Glomerular visceral epithelial cell (primary cell): ENCODE measurements around the gene FAM234B.

Experiments
- DNase-seq: peaks from one replicate; pipeline ENCODE4 v3.0.0-alpha.2; 2016; ENCODE audit errors: extremely low spot score

The FAM234B gene, protein sequence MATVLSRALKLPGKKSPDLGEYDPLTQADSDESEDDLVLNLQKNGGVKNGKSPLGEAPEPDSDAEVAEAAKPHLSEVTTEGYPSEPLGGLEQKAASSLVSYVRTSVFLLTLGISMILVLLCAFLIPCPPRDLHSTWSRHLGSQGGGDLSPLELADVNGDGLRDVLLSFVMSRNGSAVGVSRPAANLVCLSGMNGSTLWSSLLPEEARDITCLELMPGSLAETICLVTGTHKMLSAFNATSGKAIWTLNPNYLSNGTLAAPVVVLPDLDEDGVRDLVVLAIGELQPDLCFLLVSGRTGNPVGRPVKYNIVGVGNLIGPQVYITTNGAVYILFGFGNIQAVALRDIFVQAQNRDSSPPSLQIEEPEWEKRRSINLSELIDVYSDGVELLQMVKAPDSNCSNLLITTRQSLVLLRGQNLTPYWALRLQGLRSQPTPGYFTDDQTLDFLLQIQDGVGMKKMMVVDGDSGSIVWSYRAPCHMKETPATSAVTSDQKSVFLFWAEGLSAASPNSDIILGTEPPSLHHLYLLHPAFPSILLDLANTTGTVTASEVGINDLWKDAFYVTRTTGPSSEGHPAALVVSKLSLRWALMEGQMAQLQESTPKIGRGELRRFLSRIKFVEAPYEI

DNA sequence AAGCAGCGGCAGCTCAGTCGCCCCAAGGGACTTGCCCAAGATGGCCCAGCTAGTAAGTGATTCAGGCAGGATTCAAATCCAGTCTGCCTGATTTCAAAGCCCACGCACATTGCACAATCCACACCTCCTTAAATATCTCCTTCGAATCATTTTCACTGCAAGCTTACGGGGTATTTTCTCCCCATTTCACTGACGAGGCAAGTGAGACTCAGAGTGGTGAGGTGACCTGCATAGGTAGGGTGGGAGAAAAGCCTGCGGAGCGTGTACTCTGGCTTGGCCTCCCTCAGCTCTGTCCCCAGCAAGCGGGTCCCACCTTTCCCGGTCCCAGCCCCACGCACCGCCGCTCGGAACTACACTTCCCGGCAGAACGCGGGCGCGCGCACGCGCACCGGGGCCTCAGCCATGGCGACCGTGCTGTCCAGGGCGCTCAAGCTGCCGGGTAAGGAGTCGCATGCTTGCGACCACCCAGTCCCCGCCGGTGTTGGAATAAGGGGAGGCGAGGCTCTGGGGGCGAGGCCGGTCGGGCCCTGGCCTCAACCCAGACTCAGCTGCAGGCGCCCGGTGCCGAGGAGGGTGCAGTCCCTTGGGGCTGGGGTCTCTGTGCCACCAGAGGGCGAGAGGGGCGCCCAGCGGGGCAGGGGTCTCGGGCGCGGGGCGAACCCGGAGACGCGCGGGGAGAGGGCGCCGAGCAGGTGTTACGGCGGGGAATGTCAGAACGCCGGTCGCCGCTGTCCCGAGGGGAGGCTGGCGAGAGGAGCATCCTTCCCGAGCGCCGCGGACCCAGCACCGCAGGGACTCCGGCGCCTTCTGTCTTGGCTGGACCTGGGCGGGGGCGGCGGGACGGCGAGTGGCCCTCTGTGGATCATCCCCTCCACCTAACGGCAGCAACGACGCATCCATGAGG lies at the start of gene FAM234B:
Gene FAM234B, plus strand, starts transcription at position 380 of the 904 bp plus-strand sequence. Its CDS starts 23 bp downstream, at position 403.
- DNase-seq = peak; percentile 63

DNA sequence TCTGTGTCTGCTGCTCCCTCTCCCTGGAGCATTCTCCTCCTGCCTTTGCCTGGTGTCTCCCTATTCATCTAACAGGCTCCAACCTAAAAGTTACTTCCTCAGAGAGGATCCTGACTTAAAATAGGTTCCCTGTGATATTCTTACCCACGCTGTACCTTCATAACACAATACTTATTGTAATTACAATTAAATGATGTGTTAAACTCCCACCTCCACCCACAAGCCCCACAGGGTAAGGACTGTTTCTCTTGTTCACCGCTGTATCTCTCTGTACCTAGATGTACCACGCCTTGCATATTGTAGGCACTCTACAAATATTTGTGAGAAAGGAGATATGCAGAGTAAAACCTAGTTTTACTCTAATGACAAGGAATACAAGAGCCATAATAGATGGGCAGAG lies 49.1 kb upstream of the FAM234B start:
- no peak for DNase-seq

- no peak for DNase-seq
Observed at GRCh38 chr12:12996209-12996608, 48.0 kb upstream of the FAM234B start.

DNA sequence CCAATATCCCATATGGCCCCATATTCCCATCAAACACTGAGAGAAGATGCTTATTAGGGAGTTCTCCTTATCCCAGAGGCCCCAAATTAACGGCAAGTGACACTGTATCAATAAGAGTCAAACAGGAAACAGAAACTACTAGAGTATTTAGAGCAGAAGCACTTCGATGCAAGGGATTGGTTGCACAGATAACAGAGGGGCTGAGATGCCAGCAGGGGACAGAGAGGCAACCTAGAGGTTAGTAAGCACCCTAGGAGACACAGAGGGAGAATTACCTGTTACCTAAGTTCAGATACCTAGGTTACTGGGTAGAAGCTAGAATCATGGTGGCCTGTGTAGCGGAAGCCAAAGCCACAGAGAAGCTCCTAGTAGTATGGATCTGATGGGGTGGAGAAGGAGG lies 47.0 kb upstream of the FAM234B start:
- no peak for DNase-seq

- no peak for DNase-seq
Observed at GRCh38 chr12:12997734-12998133, 46.4 kb upstream of the FAM234B start.

DNA sequence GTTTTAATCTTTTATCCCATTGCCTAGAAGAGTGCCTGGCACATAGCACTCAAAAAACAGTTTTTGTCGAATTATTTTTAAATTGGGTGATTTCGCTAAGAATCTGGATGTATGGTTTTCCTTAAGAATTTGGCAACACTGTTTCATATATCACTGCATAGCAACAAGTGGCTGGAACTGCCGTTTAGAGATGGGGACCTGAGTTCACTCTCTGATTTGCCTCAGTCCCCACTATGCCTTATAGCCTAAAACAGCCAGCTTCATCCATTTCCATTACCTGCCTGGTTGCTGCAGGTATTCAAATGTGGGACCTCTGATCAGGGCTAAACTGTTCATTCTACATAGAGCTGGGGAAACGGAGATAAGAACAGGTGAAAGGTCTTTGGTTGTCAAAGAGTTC lies 45.9 kb upstream of the FAM234B start:
- DNase-seq = no peak

DNA sequence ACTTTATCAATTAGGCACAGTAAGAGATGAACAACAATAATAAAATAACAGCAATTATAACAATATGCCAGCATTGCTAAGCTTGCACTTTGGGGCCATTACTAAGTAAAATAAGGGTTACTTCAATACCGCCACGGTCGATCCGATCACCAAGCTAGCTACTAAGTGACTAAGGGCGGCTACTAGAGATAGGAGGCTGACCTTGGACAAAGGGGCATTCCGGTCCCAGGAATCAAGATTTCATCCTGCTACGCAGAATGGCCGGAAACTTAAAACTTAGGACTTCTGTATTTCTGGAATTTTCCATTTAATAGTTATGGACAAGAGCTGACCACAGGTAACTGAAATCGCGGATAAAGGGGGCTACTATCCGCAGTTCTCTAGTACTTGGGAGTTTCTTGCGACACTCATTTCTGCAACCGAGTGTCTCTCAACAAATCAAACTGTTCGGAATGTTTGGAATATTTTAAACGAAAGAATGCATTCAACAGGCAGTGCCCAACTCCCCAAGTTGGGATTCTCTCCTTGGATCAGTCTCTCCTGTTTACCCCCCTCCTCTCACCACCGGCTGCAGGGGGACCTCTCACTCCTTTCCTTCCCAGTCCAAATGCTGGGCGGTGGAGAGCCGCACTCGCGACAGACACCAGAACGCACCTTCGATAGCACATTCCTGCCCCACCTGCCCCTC lies 44.8 kb upstream of the FAM234B start:
- DNase-seq = peak; percentile 15

DNA sequence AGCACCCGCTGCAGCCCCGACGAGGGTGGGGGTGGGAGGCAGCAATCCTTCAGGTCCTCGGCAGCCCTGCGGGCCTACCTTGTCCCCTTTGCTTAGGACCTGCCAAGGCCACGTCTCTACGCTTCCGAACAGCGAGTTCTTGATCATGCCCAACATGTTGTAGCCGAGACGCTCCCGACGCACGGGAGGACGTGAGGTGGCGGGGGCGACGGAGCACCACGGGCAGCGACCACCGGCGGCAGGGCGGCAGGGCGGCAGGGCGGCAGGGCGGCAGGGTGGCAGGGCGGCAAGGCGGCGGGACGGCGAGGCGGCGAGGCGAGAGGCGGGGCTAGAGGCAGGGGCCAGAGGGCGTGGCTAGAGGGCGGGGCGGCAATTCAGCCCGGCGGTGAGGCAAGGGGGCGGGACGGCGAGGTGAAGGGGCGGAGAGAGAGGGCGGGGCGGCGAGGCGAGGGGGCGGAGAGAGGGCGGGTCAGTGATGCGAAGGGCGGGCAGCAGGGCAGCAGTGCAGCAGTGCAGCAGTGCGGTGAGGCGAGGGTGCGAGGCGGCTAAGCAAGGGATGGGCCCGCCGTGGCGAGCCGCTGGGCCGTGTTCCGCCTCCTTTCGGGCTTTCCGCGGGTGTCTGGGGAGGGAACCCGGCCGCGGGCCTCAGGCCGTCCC lies 44.1 kb upstream of the FAM234B start, which contains the start of gene HEBP1:
Gene HEBP1, minus strand, starts transcription at position 307 of the 657 bp plus-strand sequence. Its CDS starts 151 bp downstream, at position 156.
- peak; percentile 92 for DNase-seq

GRCh38 chr12:13000616-13000924 lies 43.6 kb upstream of the FAM234B start:
- DNase-seq = no peak

- DNase-seq = peak; percentile 53
Observed at GRCh38 chr12:13000925-13001774, 43.0 kb upstream of the FAM234B start.

GRCh38 chr12:13001775-13002040 lies 42.5 kb upstream of the FAM234B start:
- no peak for DNase-seq

- DNase-seq = no peak
Observed at GRCh38 chr12:13002301-13003097, 41.7 kb upstream of the FAM234B start.

DNA sequence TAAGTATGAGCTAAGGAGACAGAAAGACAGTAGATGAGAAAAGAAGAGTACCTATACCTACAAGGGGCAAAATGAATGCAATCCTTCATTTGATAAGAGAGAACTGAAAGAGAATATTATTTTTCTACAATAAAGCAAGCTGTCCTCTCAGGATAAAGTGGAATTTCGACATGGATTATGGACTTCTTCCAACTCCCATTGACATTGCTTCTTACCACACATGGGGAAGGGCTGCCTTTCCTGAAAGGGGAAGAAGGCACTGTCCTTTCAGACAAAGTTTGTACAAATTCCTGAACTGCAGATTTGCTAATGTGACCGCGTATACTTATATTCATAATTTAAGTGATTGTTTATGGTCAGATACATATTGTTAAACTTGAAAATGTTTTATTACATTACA lies 39.8 kb upstream of the FAM234B start:
- DNase-seq = no peak

DNA sequence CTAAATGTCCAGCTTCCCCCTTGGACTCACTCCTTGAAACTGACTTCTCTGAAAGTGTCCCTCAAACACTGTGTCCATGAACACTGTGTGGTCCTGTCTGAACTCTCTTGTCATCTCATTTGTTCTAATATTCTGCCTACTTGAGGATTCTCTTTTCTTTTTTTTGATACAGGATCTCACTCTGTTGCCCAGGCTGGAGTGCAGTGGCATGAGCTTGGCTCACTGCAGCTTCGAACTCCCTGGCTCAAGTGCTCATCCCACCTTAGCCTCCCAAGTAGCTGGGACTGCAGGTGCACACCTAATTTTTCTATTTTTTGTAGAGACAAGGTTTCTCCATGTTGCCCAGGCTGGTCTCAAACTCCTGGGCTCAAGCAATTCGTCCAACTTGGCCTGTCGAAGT lies 39.2 kb upstream of the FAM234B start:
- no peak for DNase-seq

GRCh38 chr12:13005649-13006048 lies 38.5 kb upstream of the FAM234B start:
- DNase-seq = no peak

DNA sequence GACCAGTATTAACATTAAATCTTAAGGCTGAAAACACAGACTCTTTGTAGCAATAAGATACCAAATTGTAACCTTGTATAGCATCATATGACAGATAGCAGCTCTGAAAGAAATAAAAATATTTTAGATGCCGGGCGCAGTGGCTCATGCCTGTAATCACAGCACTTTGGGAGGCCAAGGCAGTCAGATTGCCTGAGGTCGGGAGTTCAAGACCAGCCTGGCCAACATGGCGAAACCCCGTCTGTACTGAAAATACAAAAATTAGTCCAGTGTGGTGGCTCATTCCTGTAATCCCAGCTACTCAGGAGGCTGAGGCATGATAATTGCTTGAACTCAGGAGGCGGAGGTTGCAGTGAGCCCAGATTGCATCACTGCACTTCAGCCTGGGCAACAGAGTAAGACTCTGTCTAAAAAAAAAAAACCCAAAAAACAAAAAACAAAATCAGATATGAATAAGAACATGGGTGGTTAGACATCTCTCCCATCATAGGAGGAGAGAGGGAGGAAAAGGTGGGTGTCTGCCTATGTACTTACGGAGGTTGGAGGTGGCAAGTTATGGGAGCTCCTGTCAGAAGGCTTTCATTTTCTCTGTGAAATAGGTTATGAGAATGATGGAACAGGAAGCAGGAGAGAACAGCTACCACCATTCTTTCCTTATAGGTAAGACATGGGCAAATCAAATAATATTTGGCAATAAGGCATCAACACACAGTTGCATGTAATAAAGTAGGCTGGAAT lies 36.5 kb upstream of the FAM234B start:
- DNase-seq = no peak

GRCh38 chr12:13008741-13009380 lies 35.3 kb upstream of the FAM234B start:
- no peak for DNase-seq

DNA sequence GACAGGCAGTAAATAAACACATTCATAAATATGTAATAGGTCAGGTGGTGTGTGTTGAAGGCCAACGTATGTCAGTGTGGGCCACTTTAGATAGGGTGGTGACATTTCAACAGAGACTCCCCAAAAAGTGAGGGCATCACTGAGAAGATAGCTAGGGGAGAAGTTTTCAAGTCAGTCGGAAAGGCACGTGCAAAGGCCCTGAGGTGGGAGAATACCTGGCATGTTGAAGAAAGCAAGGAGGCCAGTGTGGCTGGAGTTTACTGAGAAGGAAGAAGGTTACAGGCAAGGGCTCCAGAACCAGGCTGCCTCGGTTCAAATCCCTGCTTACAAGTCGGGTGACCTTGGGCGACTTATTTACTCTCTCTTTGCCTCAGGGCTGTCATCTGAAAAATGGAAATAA lies 33.1 kb upstream of the FAM234B start:
- no peak for DNase-seq
